ENCODE results near the gene PTPRCAP. TPM values are rescaled to one million over a fixed set of nuclear protein-coding genes. Genes with fewer than 3 reads are reported as not detected.

PTPRCAP gene
- total RNA-seq, 4 donors from 2014 or later, result 0.29 to 5.0 (median 1.9) TPM

DNA sequence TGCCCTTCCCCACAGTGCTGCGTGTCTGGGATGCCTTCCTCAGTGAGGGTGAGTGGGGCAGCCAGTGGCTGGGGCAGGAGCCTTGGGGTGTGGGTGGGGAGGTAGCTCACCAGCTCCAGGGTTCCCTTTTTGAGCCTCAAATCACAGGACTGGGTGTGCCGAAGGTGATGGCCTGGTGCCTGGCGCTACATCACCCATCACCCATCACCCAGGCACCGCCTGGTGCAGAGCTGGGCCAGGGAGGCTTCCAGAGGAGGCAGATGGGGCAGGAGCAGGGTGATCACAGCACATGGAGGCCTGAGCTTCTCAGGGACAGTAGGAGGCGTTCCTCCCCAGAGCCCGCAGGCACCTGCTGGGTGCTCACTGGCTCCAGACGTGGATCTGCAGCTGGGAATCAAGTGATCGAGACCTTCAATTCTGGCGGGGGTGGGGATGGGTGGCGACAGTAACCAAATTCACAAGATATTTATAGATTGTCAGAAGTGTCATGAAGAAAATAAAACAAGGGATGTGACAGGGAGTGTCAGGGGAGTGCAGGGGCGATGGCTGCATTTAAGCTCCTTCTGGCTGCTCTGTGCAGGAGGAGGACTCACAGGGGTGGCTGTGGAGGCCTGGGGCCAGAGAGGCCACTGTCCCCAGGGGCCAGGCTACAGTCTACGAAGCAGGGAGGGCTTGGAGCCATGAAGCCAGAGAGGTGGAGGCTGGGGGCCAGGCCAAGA is 30.4 kb downstream of the PTPRCAP start:
- intact Hi-C loops (cut with DNase I; ENCODE audit: low total_unique reads), result no loop called here
- H3K4me1 ChIP-seq, result no peaks in the 10 kb centered on the region

DNA sequence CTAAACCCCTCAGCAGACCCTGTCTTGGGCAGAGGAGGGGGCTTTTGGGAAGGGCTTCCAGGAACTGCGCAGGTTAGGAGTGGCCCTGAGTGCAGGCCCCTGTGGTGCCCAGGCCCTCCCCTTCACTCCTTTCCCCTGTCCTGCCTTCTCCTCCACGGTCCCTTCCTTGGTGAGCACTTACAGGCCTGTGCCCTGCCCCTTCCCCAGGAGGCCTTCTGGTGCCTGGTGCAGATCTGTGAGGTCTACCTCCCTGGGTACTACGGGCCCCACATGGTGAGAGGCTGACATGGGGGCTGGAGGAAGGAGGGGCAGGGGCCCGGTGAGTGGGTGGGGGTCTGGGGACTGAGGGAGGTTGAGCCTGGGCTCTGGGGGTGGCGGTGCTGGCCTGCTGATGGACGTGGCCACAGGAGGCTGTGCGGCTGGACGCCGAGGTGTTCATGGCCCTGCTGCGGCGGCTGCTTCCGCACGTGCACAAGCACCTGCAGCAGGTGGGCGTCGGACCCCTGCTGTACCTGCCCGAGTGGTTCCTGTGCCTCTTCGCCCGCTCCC is 31.0 kb downstream of the PTPRCAP start:
- Histone ChIP-seq H3K36me3 (no peaks in the 10 kb centered on the region), H3K9me3 (no peaks in the 10 kb centered on the region), H3K27me3 (peaks cover 0 to 20% of the 10 kb centered on the region in 2 donors), H3K4me1 (no peaks in the 10 kb centered on the region), H3K27ac (no peak overlapping the region), H3K4me3 (no peak overlapping the region)
- TF ChIP-seq POLR2A (IDR thresholded peaks at IDR 0.05) (no peak), CTCF (IDR thresholded peaks at IDR 0.05) (no peak)
- intact Hi-C loops (cut with DNase I; ENCODE audit: low total_unique reads), result no loop called here
- DNase-seq, result no peak

More for the DNA sequence above, 30.4 kb downstream of the PTPRCAP start:
- Histone ChIP-seq H3K4me3 (no peak overlapping the region), H3K9me3 (no peaks in the 10 kb centered on the region), H3K27me3 (peaks cover 0 to 20% of the 10 kb centered on the region in 2 donors), H3K36me3 (no peaks in the 10 kb centered on the region), H3K27ac (no peak overlapping the region)
- no peak for DNase-seq
- TF ChIP-seq CTCF (IDR thresholded peaks at IDR 0.05) (no peak), POLR2A (IDR thresholded peaks at IDR 0.05) (no peak)

GRCh38 chr11:67405688-67406339 is 31.7 kb downstream of the PTPRCAP start:
- Histone ChIP-seq H3K36me3 (no peaks in the 10 kb centered on the region), H3K4me1 (peaks cover 0 to 3% of the 10 kb centered on the region in 2 donors), H3K27me3 (peaks cover 0 to 20% of the 10 kb centered on the region in 2 donors), H3K27ac (no peak overlapping the region), H3K4me3 (no peak overlapping the region), H3K9me3 (no peaks in the 10 kb centered on the region)
- no peak for TF ChIP-seq CTCF (IDR thresholded peaks at IDR 0.05)
- TF ChIP-seq POLR2A (IDR thresholded peaks at IDR 0.05), result no peak
- no peak for DNase-seq
- intact Hi-C loops (cut with DNase I; ENCODE audit: low total_unique reads), result no loop called here

DNA sequence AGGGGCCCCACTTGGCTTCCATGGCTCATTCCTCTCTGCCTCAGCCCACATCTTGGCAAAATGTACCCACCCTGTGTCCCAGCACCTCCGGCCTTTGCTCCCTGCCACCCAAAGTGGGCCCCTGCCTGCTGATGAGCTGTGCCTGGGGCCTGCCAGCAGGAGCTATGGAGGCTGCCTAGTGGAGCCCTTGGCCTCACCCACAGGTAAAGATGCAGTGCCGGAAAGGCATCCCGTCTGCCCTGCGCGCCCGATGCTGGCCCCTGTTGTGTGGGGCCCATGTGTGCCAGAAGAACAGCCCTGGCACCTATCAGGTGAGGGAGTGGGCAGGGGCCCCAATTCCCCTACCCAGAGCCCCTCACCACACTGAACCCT is 32.3 kb downstream of the PTPRCAP start:
- H3K4me1 ChIP-seq, result peaks cover 0 to 7% of the 10 kb centered on the region in 2 donors
- no peaks in the 10 kb centered on the region for H3K9me3 ChIP-seq
- TF ChIP-seq POLR2A (IDR thresholded peaks at IDR 0.05) (no peak), CTCF (IDR thresholded peaks at IDR 0.05) (no peak)
- H3K27me3 ChIP-seq, result peaks cover 0 to 16% of the 10 kb centered on the region in 2 donors
- no peaks in the 10 kb centered on the region for H3K36me3 ChIP-seq
- no peak for DNase-seq
- H3K27ac ChIP-seq, result no peak overlapping the region
- intact Hi-C loops (cut with DNase I; ENCODE audit: low total_unique reads), result no loop called here
- no peak overlapping the region for H3K4me3 ChIP-seq
